HG03095 (cell line): ENCODE results near the gene ENAM.
"Not testable (repeated sequence)": the region's sequence is repeated elsewhere in the genome, so short reads cannot be mapped to it uniquely, and the experiment has no call there.

Experiments used
- ATAC-seq: cut with Tn5 transposase; IDR thresholded peaks from one replicate; pipeline ENCODE4 v1.9.1; 2021; ENCODE audit warnings: moderate library complexity; ENCODE audit not compliant: unreplicated experiment

ENAM gene

GRCh38 chr4:70674191-70674590 is 45.6 kb downstream of the ENAM start:
- ATAC-seq: no peak

- ATAC-seq: no peak
Observed at GRCh38 chr4:70674731-70675130, 46.2 kb downstream of the ENAM start.

GRCh38 chr4:70676554-70677090 is 48.1 kb downstream of the ENAM start:
- no peak for ATAC-seq

GRCh38 chr4:70678383-70678999 is 49.9 kb downstream of the ENAM start:
- ATAC-seq: peak; percentile 75

- ATAC-seq: no peak
Observed at GRCh38 chr4:70680934-70681333, 52.4 kb downstream of the ENAM start.

GRCh38 chr4:70681704-70682103 is 53.2 kb downstream of the ENAM start:
- ATAC-seq: peak; percentile 36

- not testable (repeated sequence) for ATAC-seq
Observed at GRCh38 chr4:70682142-70682541, 53.6 kb downstream of the ENAM start.

- no peak for ATAC-seq
Observed at GRCh38 chr4:70687392-70687791, 58.8 kb downstream of the ENAM start.

- ATAC-seq: peak; percentile 91
Observed at GRCh38 chr4:70687821-70688794, 59.6 kb downstream of the ENAM start, which contains the start of gene UTP3. Gene UTP3 (plus strand): TSS chr4:70688532. CDS start chr4:70688678, 146 bp downstream.

- ATAC-seq: no peak
Observed at GRCh38 chr4:70688795-70689231, 60.3 kb downstream of the ENAM start.

- ATAC-seq: no peak
Observed at GRCh38 chr4:70691661-70692060, 63.1 kb downstream of the ENAM start.

- ATAC-seq: not testable (repeated sequence)
Observed at GRCh38 chr4:70694633-70695032, 66.1 kb downstream of the ENAM start.
